A549 (cell line): Measurements from ENCODE around the gene TEX35. TPM values are rescaled to one million over a fixed set of nuclear protein-coding genes. Genes with fewer than 3 reads are reported as not detected.

Experiments used
- ATAC-seq, 2 experiments: fragments of 200-7000 bp in 1 of 2; fragments of >200 bp in 1 of 2; cut with Nextera tagmentation in 1 of 2; cut with Tn5 transposase in 1 of 2; 3 replicates each; pipeline versions ENCODE4 v1.8.0 to v1.9.1; 2018 to 2020; ENCODE audit warnings: mild to moderate bottlenecking in 1 of 2, moderate library complexity in 1 of 2
- CTCF ChIA-PET: fragments of 300-600 bp; sonication (Branson Sonifier 250); formaldehyde crosslinking; extraction: SDS; loops from one replicate; lab custom pipeline; 2021; ENCODE audit warnings: antibody characterized with exemption, inconsistent platforms; lab: Yijun Ruan, JAX
- POLR2A ChIA-PET: fragments of 350-600 bp; formaldehyde crosslinking; extraction: SDS; loops from one replicate; lab custom pipeline; 2021; ENCODE audit warnings: antibody characterized with exemption, inconsistent platforms; lab: Yijun Ruan, JAX
- DNase-seq, 2 experiments: peaks; one replicate each; pipeline versions ENCODE4 v3.0.0 to v3.0.0-alpha.2; 2011 to 2016; ENCODE audit warnings: low read depth in 1 of 2, low spot score in 1 of 2
- FAIRE-seq: peaks from 2 replicates; lab custom pipeline; 2011; peaks lifted over from hg19 to GRCh38; lab: Jason Lieb, UNC
- H3K27ac ChIP-seq, 2 experiments: fragments of >200 bp; sonication (Bioruptor Twin); formaldehyde crosslinking; 3 replicates each; pipeline ENCODE4 v1.5.1; 2016 to 2017
- H3K4me1 ChIP-seq: fragments of >200 bp; sonication (Bioruptor Twin); formaldehyde crosslinking; 3 replicates; pipeline ENCODE4 v1.6.1; 2016
- H3K4me2 ChIP-seq: fragments of >200 bp; sonication (Bioruptor Twin); formaldehyde crosslinking; 3 replicates; pipeline ENCODE4 v1.6.1; 2016
- H3K4me3 ChIP-seq: fragments of >200 bp; sonication (Bioruptor Twin); formaldehyde crosslinking; 3 replicates; pipeline ENCODE4 v1.5.1; 2016
- H3K9me3 ChIP-seq: fragments of >200 bp; sonication (Bioruptor Twin); formaldehyde crosslinking; 3 replicates; pipeline ENCODE4 v1.6.1; 2016
- BHLHE40 ChIP-seq: IDR thresholded peaks from 2 replicates; pipeline ENCODE4 v1.6.1; 2012; ENCODE audit warnings: low read depth, low read length, inconsistent platforms
- CBX2 ChIP-seq: fragments of 200-600 bp; sonication (generic); IDR thresholded peaks from 2 replicates; pipeline ENCODE4 v1.6.1; 2016; ENCODE audit warnings: low read depth, mild to moderate bottlenecking, borderline replicate concordance
- EHF ChIP-seq: fragments of 250-450 bp; sonication (Bioruptor Pico); IDR thresholded peaks from 2 replicates; pipeline ENCODE4 v1.5.0; 2020; ENCODE audit warnings: mild to moderate bottlenecking
- EHMT2 ChIP-seq: fragments of 200-600 bp; sonication (generic); IDR thresholded peaks from 2 replicates; pipeline ENCODE4 v1.6.1; 2016; ENCODE audit warnings: antibody characterized with exemption, low read depth, mild to moderate bottlenecking, moderate library complexity
- ELK1 ChIP-seq: fragments of 150-350 bp; IDR thresholded peaks from 2 replicates; pipeline ENCODE4 v1.6.1; 2014; ENCODE audit warnings: low read depth, mild to moderate bottlenecking, low read length
- EP300 ChIP-seq, 2 experiments: fragments of >200 bp; sonication (Bioruptor Twin); formaldehyde crosslinking; IDR thresholded peaks; 2 replicates in 1 of 2; 3 replicates in 1 of 2; pipeline ENCODE4 v1.6.1; 2016 to 2017
- ESRRA ChIP-seq: fragments of 150-350 bp; IDR thresholded peaks from 2 replicates; pipeline ENCODE4 v1.6.1; 2014; ENCODE audit warnings: mild to moderate bottlenecking, low read length, borderline replicate concordance
- FOSB ChIP-seq: fragments of 250-450 bp; sonication (Bioruptor Pico); IDR thresholded peaks from 2 replicates; pipeline ENCODE4 v1.5.0; 2020; ENCODE audit warnings: mild to moderate bottlenecking, moderate library complexity
- FOSL2 ChIP-seq, 2 experiments: fragments of 450-650 bp in 1 of 2; fragments of >200 bp in 1 of 2; sonication (Bioruptor Twin) in 1 of 2; formaldehyde crosslinking; IDR thresholded peaks; 2 replicates each; pipeline versions ENCODE4 v1.5.0 to v1.6.1; 2016 to 2020; ENCODE audit warnings: mild to moderate bottlenecking in 1 of 2, moderate library complexity in 1 of 2
- HES2 ChIP-seq: fragments of >200 bp; sonication (Bioruptor Twin); formaldehyde crosslinking; IDR thresholded peaks from 2 replicates; pipeline ENCODE4 v1.6.1; 2016
- HOXA7 ChIP-seq: fragments of 250-450 bp; sonication (Bioruptor Pico); IDR thresholded peaks from 2 replicates; pipeline ENCODE4 v1.5.0; 2020; ENCODE audit warnings: mild to moderate bottlenecking, moderate library complexity
- HOXB13 ChIP-seq: fragments of 250-450 bp; sonication (Bioruptor Pico); IDR thresholded peaks from 2 replicates; pipeline ENCODE4 v1.5.0; 2020; ENCODE audit warnings: low read depth, mild to moderate bottlenecking, moderate library complexity
- KDM1A ChIP-seq: fragments of 200-600 bp; sonication (generic); IDR thresholded peaks from 2 replicates; pipeline ENCODE4 v1.6.1; 2016; ENCODE audit warnings: low read depth, mild to moderate bottlenecking
- MAFK ChIP-seq: fragments of 450-650 bp; IDR thresholded peaks from 2 replicates; pipeline ENCODE4 v1.6.1; 2014; ENCODE audit not compliant: partially characterized antibody
- MYC ChIP-seq: IDR thresholded peaks from 2 replicates; pipeline ENCODE4 v1.6.1; 2012; ENCODE audit warnings: mild to moderate bottlenecking, inconsistent platforms, low read length, improper control_type of control experiment, borderline replicate concordance
- NPAS2 ChIP-seq: fragments of 250-450 bp; sonication (Bioruptor Pico); IDR thresholded peaks from 2 replicates; pipeline ENCODE4 v1.8.0; 2022; ENCODE audit warnings: mild to moderate bottlenecking, moderate library complexity, borderline replicate concordance
- NR3C1 ChIP-seq: fragments of >200 bp; sonication (Bioruptor Twin); formaldehyde crosslinking; IDR thresholded peaks from 3 replicates; pipeline ENCODE4 v1.6.1; 2017
- RNF2 ChIP-seq: fragments of 200-600 bp; sonication (generic); IDR thresholded peaks from 2 replicates; pipeline ENCODE4 v1.6.1; 2016; ENCODE audit warnings: low read depth, mild to moderate bottlenecking, antibody characterized with exemption, moderate library complexity, borderline replicate concordance
- TP53 ChIP-seq: fragments of 250-450 bp; sonication (Bioruptor Pico); IDR thresholded peaks from 2 replicates; pipeline ENCODE4 v1.5.0; 2021; ENCODE audit warnings: mild to moderate bottlenecking, moderate library complexity
- ZSCAN20 ChIP-seq: fragments of 250-450 bp; sonication (Bioruptor Pico); IDR thresholded peaks from 2 replicates; pipeline ENCODE4 v1.8.0; 2022; ENCODE audit warnings: mild to moderate bottlenecking, moderate library complexity
- WGBS: methylation state at CpG from one replicate; pipeline ENCODE4 v1.1.6; 2017; ENCODE audit errors: missing lambda C conversion rate; 5-methylcytosine and 5-hydroxymethylcytosine counted together
- polyA plus RNA-seq, 4 experiments: library from polyadenylated mRNA; depleted of rRNA in 3 of 4; stranded (reverse); fragments of >200 nt; fragmentation: RNase III in 1 of 4; extraction: RNeasy Plus Mini Kit Qiagen cat#74134 plus additional on column Dnase treatment in 1 of 4; gene quantifications; 2 replicates in 3 of 4; 3 replicates in 1 of 4; pipeline ENCODE4 v1.2.3, GENCODE V29; 2011 to 2017
- TF ChIP-seq, protein P1 (sequence below): IDR thresholded peaks from 2 replicates; pipeline ENCODE4 v1.6.1; 2012

Gene TEX35
- polyA plus RNA-seq, 2 of the 4 experiments (the other 2 are of a cell fraction): not detected

- 83% methylated on average over 8 of the region's 8 CpGs for WGBS
- TF ChIP-seq HOXA7 (CRISPR knock-in tag): no peak
- no peak for TF ChIP-seq CBX2
- TF ChIP-seq FOSL2 (IDR thresholded peaks at IDR 0.05): no peak
- TF ChIP-seq FOSL2 (CRISPR knock-in tag; IDR thresholded peaks at IDR 0.05): no peak
- TF ChIP-seq, protein P1, sequence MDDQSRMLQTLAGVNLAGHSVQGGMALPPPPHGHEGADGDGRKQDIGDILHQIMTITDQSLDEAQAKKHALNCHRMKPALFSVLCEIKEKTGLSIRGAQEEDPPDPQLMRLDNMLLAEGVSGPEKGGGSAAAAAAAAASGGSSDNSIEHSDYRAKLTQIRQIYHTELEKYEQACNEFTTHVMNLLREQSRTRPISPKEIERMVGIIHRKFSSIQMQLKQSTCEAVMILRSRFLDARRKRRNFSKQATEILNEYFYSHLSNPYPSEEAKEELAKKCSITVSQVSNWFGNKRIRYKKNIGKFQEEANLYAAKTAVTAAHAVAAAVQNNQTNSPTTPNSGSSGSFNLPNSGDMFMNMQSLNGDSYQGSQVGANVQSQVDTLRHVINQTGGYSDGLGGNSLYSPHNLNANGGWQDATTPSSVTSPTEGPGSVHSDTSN: no peak
- TF ChIP-seq EP300 (IDR thresholded peaks at IDR 0.05): no peak
- no peak for TF ChIP-seq FOSB (CRISPR knock-in tag)
- TF ChIP-seq HOXB13 (CRISPR knock-in tag): no peak
- TF ChIP-seq MYC: no peak
- no peak for TF ChIP-seq HES2
- no peak for TF ChIP-seq NPAS2
- no peak for TF ChIP-seq RNF2
- TF ChIP-seq ELK1: no peak
- no peak for TF ChIP-seq EHMT2
- TF ChIP-seq KDM1A: no peak
- no peak for TF ChIP-seq MAFK
- no peak for TF ChIP-seq TP53 (CRISPR knock-in tag)
- no peak for TF ChIP-seq BHLHE40
- H3K4me3 ChIP-seq: no peak overlapping the region
- ATAC-seq (no peak), DNase-seq (no peak), FAIRE-seq (no peak)
- H3K27ac ChIP-seq: no peak overlapping the region
- POLR2A ChIA-PET: no interaction called here
- H3K4me1 ChIP-seq: no peaks in the 10 kb centered on the region
- CTCF ChIA-PET: interaction anchor here (0.6 kb wide), 1 partner anchor 504 kb away, joined by 4 read pairs; no protein-coding TSS in a partner anchor
- no peaks in the 10 kb centered on the region for H3K9me3 ChIP-seq
- no peak overlapping the region for H3K4me2 ChIP-seq
Observed at GRCh38 chr1:178560871-178561376, 48.0 kb downstream of the TEX35 start.

DNA sequence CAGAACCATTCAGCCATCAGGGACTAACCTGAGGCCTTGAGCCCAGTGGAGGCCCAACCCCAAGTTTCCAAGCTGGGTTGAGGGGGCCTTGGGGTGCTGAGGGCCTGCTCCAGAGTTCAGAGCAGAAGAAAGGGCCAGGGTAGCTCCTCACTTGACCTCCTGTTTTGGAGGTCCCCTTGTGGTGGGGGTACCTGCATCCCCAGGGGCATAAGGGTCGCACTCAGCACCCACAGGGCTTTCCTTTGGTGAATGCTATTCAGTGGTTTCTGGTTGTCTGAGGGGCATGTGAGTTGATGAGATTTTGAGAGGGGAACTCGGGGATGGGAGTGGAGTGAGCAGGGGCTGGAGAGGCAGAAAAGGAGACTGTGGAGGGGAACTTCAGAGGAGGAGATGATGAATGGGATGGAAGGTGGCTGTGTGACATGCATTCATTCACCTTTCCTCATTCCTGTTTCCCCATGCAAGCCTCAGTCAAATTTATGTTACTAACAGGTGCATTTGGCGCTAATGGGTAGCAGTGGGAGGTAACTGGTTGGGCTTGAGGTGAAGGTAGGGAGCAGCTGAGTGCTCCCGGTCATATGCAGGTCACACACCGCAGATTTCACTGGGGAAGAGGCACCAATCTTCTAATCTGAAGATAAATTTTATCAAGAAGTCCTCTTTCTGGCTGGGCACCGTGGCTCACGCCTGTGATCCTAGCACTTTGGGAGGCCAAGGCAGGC lies 50.4 kb downstream of the TEX35 start:
- no peak overlapping the region for H3K4me2 ChIP-seq
- TF ChIP-seq ESRRA (no peak), NR3C1 (no peak), NPAS2 (no peak), EHF (CRISPR knock-in tag) (no peak), CBX2 (no peak), ZSCAN20 (no peak)
- POLR2A ChIA-PET: no interaction called here
- H3K27ac ChIP-seq: no peak overlapping the region
- H3K4me1 ChIP-seq: no peaks in the 10 kb centered on the region
- DNase-seq (no peak), FAIRE-seq (no peak), ATAC-seq (no peak)
- H3K4me3 ChIP-seq: no peak overlapping the region
- no peaks in the 10 kb centered on the region for H3K9me3 ChIP-seq
- 84% methylated on average over 7 of the region's 7 CpGs for WGBS
- CTCF ChIA-PET: interaction anchor here (1.2 kb wide), 2 partner anchors 9 to 10 kb away, joined by 3 read pairs; no protein-coding TSS in a partner anchor
